ENCODE results near the gene ROPN1B. TPM values are rescaled to one million over a fixed set of nuclear protein-coding genes. Genes with fewer than 3 reads are reported as not detected.

The ROPN1B gene
- total and polyA plus RNA-seq, 11 donors: 1.1 to 8.1 (median 2.0) TPM

- WGBS, 4 donors: 92 to 96% (median 95%) methylated on average over 6 of the region's 6 CpGs
- ATAC-seq (no peak), DNase-seq (no peak)
- peaks cover 0 to 14% (median 0%) of the 10 kb centered on the region in 12 donors for H3K4me1 ChIP-seq
- H3K4me3 ChIP-seq: no peak overlapping the region
- intact Hi-C loops (cut with DNase I): no loop called here
- H3K27ac ChIP-seq: no peak overlapping the region
- H3K36me3 ChIP-seq: peaks cover 0 to 39% (median 23%) of the 10 kb centered on the region in 9 donors
- H3K27me3 ChIP-seq: no peaks in the 10 kb centered on the region
- TF ChIP-seq POLR2A (IDR thresholded peaks at IDR 0.05) (no peak), CTCF (IDR thresholded peaks at IDR 0.05) (no peak)
- H3K9me3 ChIP-seq: peaks cover 0 to 29% (median 2%) of the 10 kb centered on the region in 12 donors
Measured at GRCh38 chr3:126004217-126004616, 35.2 kb downstream of the ROPN1B start.

GRCh38 chr3:126004692-126005091 lies 35.7 kb downstream of the ROPN1B start:
- Histone ChIP-seq H3K36me3 (peaks cover 0 to 39% (median 26%) of the 10 kb centered on the region in 9 donors), H3K9me3 (peaks cover 0 to 24% (median 2%) of the 10 kb centered on the region in 12 donors), H3K27me3 (no peaks in the 10 kb centered on the region), H3K27ac (no peak overlapping the region), H3K4me3 (no peak overlapping the region), H3K4me1 (peaks cover 0 to 14% (median 0%) of the 10 kb centered on the region in 12 donors)
- ATAC-seq (peak in 2 of 4 donors; percentile 10 to 16), DNase-seq (peak in 1 of 5 donors; percentile 51)
- WGBS, 4 donors: 90 to 94% (median 92%) methylated on average over 5 to 7 of the region's 7 CpGs
- intact Hi-C loops (cut with DNase I): no loop called here
- TF ChIP-seq CTCF (IDR thresholded peaks at IDR 0.05): no peak
- TF ChIP-seq POLR2A (IDR thresholded peaks at IDR 0.05): no peak

DNA sequence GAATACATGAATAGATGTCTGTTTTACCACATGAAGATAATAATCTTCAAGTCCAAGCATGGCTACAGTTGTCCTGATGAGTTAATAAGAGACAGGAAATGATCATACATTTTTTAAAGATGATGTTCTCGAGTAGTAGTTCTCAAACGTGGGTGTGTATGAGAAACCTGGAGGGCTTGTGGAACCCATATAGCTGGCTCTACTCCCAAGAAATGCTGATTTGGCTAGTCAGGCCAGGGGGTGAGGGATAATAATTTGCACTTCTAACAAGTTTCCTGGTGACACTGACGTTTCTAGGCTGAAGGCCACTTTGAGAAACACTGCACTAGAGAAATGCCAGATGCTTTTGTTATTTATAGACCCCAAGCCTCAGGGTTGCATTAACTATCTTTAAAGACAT lies 37.0 kb downstream of the ROPN1B start:
- 11 to 20% (median 13%) methylated on average over 3 of the region's 3 CpGs for WGBS, 4 donors
- DNase-seq: no peak
- no peak overlapping the region for H3K4me3 ChIP-seq
- H3K9me3 ChIP-seq: peaks cover 0 to 15% (median 0%) of the 10 kb centered on the region in 12 donors
- intact Hi-C loops (cut with DNase I): no loop called here
- TF ChIP-seq POLR2A (IDR thresholded peaks at IDR 0.05) (no peak), CTCF (IDR thresholded peaks at IDR 0.05) (no peak)
- no peaks in the 10 kb centered on the region for H3K27me3 ChIP-seq
- H3K36me3 ChIP-seq: peaks cover 0 to 46% (median 35%) of the 10 kb centered on the region in 9 donors
- ATAC-seq: peak in 3 of 4 donors; percentile 38 to 71 (median 49)
- H3K27ac ChIP-seq: peak overlapping the region in 4 of 12 donors; percentile 6 to 55 (median 30)
- H3K4me1 ChIP-seq: peaks cover 0 to 14% (median 0%) of the 10 kb centered on the region in 12 donors

- TF ChIP-seq POLR2A (IDR thresholded peaks at IDR 0.05) (no peak), CTCF (IDR thresholded peaks at IDR 0.05) (no peak)
- Histone ChIP-seq H3K36me3 (peaks cover 0 to 68% (median 46%) of the 10 kb centered on the region in 9 donors), H3K4me3 (no peak overlapping the region), H3K27ac (no peak overlapping the region), H3K27me3 (no peaks in the 10 kb centered on the region), H3K4me1 (peaks cover 0 to 17% (median 0%) of the 10 kb centered on the region in 12 donors), H3K9me3 (no peaks in the 10 kb centered on the region)
- WGBS, 4 donors: 94 to 98% (median 96%) methylated on average over 3 of the region's 3 CpGs
- peak in 2 of 4 donors; percentile 22 to 25 for ATAC-seq
- intact Hi-C loops (cut with DNase I): no loop called here
- DNase-seq: no peak
Measured at GRCh38 chr3:126008219-126008618, 39.2 kb downstream of the ROPN1B start.
